Heart right ventricle (tissue), 16 donors: ENCODE data around the gene PIPOX. TPM values are rescaled to one million over a fixed set of nuclear protein-coding genes. Genes with fewer than 3 reads are reported as not detected.

ENCODE experiments used
- ATAC-seq, 8 donors: fragments of 200-7000 bp; cut with Tn5 transposase; one replicate each; pipeline ENCODE4 v1.9.1; 2020; ENCODE audit warnings: mild to moderate bottlenecking in 8 of 8, moderate library complexity in 8 of 8, moderate number of reproducible peaks in 1 of 8
- DNase-seq, 2 donors: peaks; one replicate each; pipeline ENCODE4 v3.0.0-alpha.2; 2020
- H3K27ac ChIP-seq, 10 donors: fragments of 200-600 bp; sonication (generic) in 2 of 10; one replicate each; pipeline versions ENCODE4 v1.5.0 to v1.8.0; 2020 to 2022; ENCODE audit warnings: mild to moderate bottlenecking in 3 of 10
- H3K27me3 ChIP-seq, 7 donors: fragments of 200-600 bp; one replicate each; pipeline ENCODE4 v1.8.0; 2021 to 2022; ENCODE audit warnings: mild to moderate bottlenecking in 2 of 7
- H3K36me3 ChIP-seq, 9 donors: fragments of 200-600 bp; sonication (generic) in 1 of 9; one replicate each; pipeline versions ENCODE4 v1.5.0 to v1.8.0; 2020 to 2022; ENCODE audit warnings: mild to moderate bottlenecking in 2 of 9
- H3K4me1 ChIP-seq, 9 donors: fragments of 200-600 bp; sonication (generic) in 1 of 9; one replicate each; pipeline versions ENCODE4 v1.5.0 to v1.8.0; 2020 to 2022; ENCODE audit warnings: mild to moderate bottlenecking in 4 of 9
- H3K4me3 ChIP-seq, 10 donors: fragments of 200-600 bp; sonication (generic) in 2 of 10; one replicate each; pipeline versions ENCODE4 v1.5.0 to v1.8.0; 2020 to 2022; ENCODE audit warnings: mild to moderate bottlenecking in 7 of 10, moderate library complexity in 2 of 10
- H3K9me3 ChIP-seq, 11 donors: fragments of 200-600 bp in 10 of 11; sonication (generic) in 2 of 11; one replicate each; pipeline versions ENCODE4 v1.5.0 to v1.8.0; 2013 to 2022; ENCODE audit warnings: mild to moderate bottlenecking in 2 of 11, control low read depth in 1 of 11, moderate library complexity in 1 of 11
- whole genome bisulfite sequencing, 2 donors: extraction: QIAGEN DNeasy Blood & Tissue Kit; methylation state at CpG; one replicate each; pipeline ENCODE4 v1.1.7; 2013; ENCODE audit warnings: inconsistent platforms in 1 of 2; 5-methylcytosine and 5-hydroxymethylcytosine counted together
- intact Hi-C, 10 donors: fragments of 100-400 bp; cut with DNase I; formaldehyde crosslinking; loops; one replicate each; pipeline versions ENCODE4 v1.11.1 to v1.14.2; 2022
- polyA plus RNA-seq, 2 donors: library from polyadenylated mRNA; stranded (reverse); fragments of 200-250 nt; gene quantifications; one replicate each; pipeline ENCODE4 v1.2.3, GENCODE V29; 2013
- total RNA-seq, 10 donors: library from RNA; stranded (reverse); fragmentation: NEBNext Ultra II Directional in 3 of 10; extraction: Animal tissue kit (Norgen Biotek cat#: 25700) in 3 of 10; gene quantifications; one replicate each; pipeline versions ENCODE4 v1.2.1 to v1.2.4, GENCODE V29; 2021 to 2023
- TF ChIP-seq, protein P1 (sequence below), 9 donors: fragments of 200-600 bp; sonication (generic) in 2 of 9; IDR thresholded peaks; one replicate each; pipeline versions ENCODE4 v1.5.0 to v1.8.0; 2021 to 2022; ENCODE audit warnings: antibody characterized with exemption in 9 of 9, mild to moderate bottlenecking in 5 of 9, moderate library complexity in 1 of 9
- donor health status: Arrhythmogenic right ventricular cardiomyopathy.
- donor health status: ischemic (EF 13 %, LVEDD 7.1; RV severe dilation, severe dysfunction).
- donor health status: healthy with polysubstance abuse.
- donor health status: DM: no; HTN: yes; CAD: no.
- donor health status: DM: no; HTN: no; CAD: no.
- donor health status: ischemic (EF 25% LVEDD 6.9; RV normal size, moderate dysfunction).
- donor health status: ischemic (EF 25% LVEDD 5.7; RV mildly dilated, moderate dysfunction).
- donor health status: healthy.
- donor health status: DM: yes; HTN: yes; CAD: no.
- donor health status: Ischemic cardiomyopathy.
- donor health status: ischemic (EF 35%, LVEDD 5.7; RV mildly dilated, moderate dysfunction).
- donor health status: nonischemic (EF 11% LVEDD 7.7; RV severe dilation, severe dysfunction).
- donor health status: DM: yes; HTN: yes; CAD: no.
- donor health status: PGD.
- donor health status: ischemic (EF 29% LVEDD 5.4; RV normal size, mild dysfunction).
- donor health status: nonischemic (EF 23%, LVEDD 6.1; RV moderate dilation, normal function).

PIPOX gene
- total and polyA plus RNA-seq, 12 donors: 0.12 to 4.1 (median 0.76) TPM; not detected in 2

DNA sequence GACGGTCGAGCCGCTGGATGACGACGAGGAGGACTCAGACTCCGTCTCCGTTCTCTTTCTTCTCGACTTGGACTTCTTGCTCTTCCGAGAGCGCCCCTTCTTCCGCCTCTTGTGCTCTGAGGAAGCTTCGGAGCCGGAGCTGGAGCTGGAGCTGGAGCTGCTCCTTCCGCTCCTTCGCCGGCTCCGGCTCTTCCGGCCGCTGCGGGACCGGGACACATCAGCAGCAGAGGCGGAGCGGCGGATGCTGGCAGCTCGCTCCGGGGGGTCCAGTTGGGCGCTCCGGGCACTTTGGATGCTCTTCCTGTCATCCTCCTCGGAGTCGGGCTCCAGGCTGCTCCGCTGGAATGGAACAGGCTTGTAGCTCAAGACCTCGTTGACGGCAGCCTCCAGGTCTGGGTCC lies 36.9 kb downstream of the PIPOX start:
- Histone ChIP-seq H3K27me3 (no peaks in the 10 kb centered on the region), H3K9me3 (no peaks in the 10 kb centered on the region), H3K4me3 (no peak overlapping the region), H3K36me3 (peaks cover 0 to 99% (median 53%) of the 10 kb centered on the region in 9 donors), H3K27ac (no peak overlapping the region), H3K4me1 (peaks cover 3 to 31% (median 14%) of the 10 kb centered on the region in 9 donors)
- 91 to 94% methylated on average over 33 of the region's 33 CpGs for WGBS, 2 donors
- TF ChIP-seq, protein P1, sequence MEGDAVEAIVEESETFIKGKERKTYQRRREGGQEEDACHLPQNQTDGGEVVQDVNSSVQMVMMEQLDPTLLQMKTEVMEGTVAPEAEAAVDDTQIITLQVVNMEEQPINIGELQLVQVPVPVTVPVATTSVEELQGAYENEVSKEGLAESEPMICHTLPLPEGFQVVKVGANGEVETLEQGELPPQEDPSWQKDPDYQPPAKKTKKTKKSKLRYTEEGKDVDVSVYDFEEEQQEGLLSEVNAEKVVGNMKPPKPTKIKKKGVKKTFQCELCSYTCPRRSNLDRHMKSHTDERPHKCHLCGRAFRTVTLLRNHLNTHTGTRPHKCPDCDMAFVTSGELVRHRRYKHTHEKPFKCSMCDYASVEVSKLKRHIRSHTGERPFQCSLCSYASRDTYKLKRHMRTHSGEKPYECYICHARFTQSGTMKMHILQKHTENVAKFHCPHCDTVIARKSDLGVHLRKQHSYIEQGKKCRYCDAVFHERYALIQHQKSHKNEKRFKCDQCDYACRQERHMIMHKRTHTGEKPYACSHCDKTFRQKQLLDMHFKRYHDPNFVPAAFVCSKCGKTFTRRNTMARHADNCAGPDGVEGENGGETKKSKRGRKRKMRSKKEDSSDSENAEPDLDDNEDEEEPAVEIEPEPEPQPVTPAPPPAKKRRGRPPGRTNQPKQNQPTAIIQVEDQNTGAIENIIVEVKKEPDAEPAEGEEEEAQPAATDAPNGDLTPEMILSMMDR (IDR thresholded peaks at IDR 0.05): no peak
- ATAC-seq (peak in 1 of 8 donors; percentile 1), DNase-seq (no peak)
- intact Hi-C loops: no loop called here

GRCh38 chr17:29080323-29080722 lies 37.4 kb downstream of the PIPOX start:
- no peak overlapping the region for H3K27ac ChIP-seq
- DNase-seq: no peak
- H3K27me3 ChIP-seq: no peaks in the 10 kb centered on the region
- intact Hi-C loops: no loop called here
- H3K36me3 ChIP-seq: peaks cover 0 to 100% (median 57%) of the 10 kb centered on the region in 9 donors
- no peaks in the 10 kb centered on the region for H3K9me3 ChIP-seq
- TF ChIP-seq, protein P1 (IDR thresholded peaks at IDR 0.05): no peak
- peaks cover 3 to 31% (median 14%) of the 10 kb centered on the region in 9 donors for H3K4me1 ChIP-seq
- no peak overlapping the region for H3K4me3 ChIP-seq
- 94 to 95% methylated on average over 33 of the region's 33 CpGs for WGBS, 2 donors
- peak in 1 of 8 donors; percentile 19 for ATAC-seq

- H3K9me3 ChIP-seq: no peaks in the 10 kb centered on the region
- 89% methylated on average over 14 of the region's 14 CpGs for WGBS, 2 donors
- H3K27ac ChIP-seq: no peak overlapping the region
- TF ChIP-seq, protein P1 (IDR thresholded peaks at IDR 0.05): no peak
- no peak for DNase-seq
- no peak for ATAC-seq
- peaks cover 0 to 100% (median 64%) of the 10 kb centered on the region in 9 donors for H3K36me3 ChIP-seq
- intact Hi-C loops: loop anchor here in 1 of 10 donors (1.0 kb wide), 1 partner anchor 10 kb away; no protein-coding TSS in a partner anchor
- H3K27me3 ChIP-seq: no peaks in the 10 kb centered on the region
- H3K4me1 ChIP-seq: peaks cover 3 to 27% (median 14%) of the 10 kb centered on the region in 9 donors
- H3K4me3 ChIP-seq: no peak overlapping the region
These were observed 38.0 kb downstream of the PIPOX start for GRCh38 chr17:29080965-29081364.

GRCh38 chr17:29084541-29085146 lies 41.7 kb downstream of the PIPOX start:
- Histone ChIP-seq H3K4me3 (no peak overlapping the region), H3K4me1 (peaks cover 0 to 3% (median 0%) of the 10 kb centered on the region in 9 donors), H3K27ac (no peak overlapping the region), H3K36me3 (peaks cover 0 to 100% (median 87%) of the 10 kb centered on the region in 9 donors), H3K9me3 (no peaks in the 10 kb centered on the region), H3K27me3 (no peaks in the 10 kb centered on the region)
- intact Hi-C loops: no loop called here
- DNase-seq: no peak
- WGBS, 2 donors: 80 to 83% methylated on average over 21 of the region's 21 CpGs
- TF ChIP-seq, protein P1 (IDR thresholded peaks at IDR 0.05): no peak
- no peak for ATAC-seq
